ENCODE measurements around the gene PTGER2. TPM values are rescaled to one million over a fixed set of nuclear protein-coding genes. Genes with fewer than 3 reads are reported as not detected.

Gene PTGER2
- polyA plus RNA-seq, 4 donors, result 0.45 to 5.1 (median 2.9) TPM

- Histone ChIP-seq H3K36me3 (ENCODE audit: control insufficient read depth in 3 of 3, insufficient read depth in 2 of 3, low read depth in 1 of 3, low read length in 3 of 3) (no peaks in the 10 kb centered on the region), H3K4me3 (ENCODE audit: low read depth in 1 of 3, low read length in 3 of 3) (no peak overlapping the region), H3K4me1 (ENCODE audit: control insufficient read depth in 3 of 3, insufficient read depth in 2 of 3, low read depth in 1 of 3, low read length in 2 of 3) (peaks cover 0 to 6% (median 4%) of the 10 kb centered on the region in 3 donors), H3K27ac (ENCODE audit: low read depth in 1 of 3, low read length in 2 of 3) (no peak overlapping the region), H3K27me3 (ENCODE audit: control insufficient read depth in 3 of 3, insufficient read depth in 3 of 3, low read length in 3 of 3) (peaks cover 0 to 26% (median 0%) of the 10 kb centered on the region in 3 donors), H3K9me3 (ENCODE audit: control insufficient read depth in 2 of 2, insufficient read depth in 1 of 2, low read depth in 1 of 2, low read length in 1 of 2) (no peaks in the 10 kb centered on the region)
- FAIRE-seq (no peak), DNase-seq (no peak)
- 69 to 78% (median 72%) methylated on average over 3 of the region's 3 CpGs for WGBS, 3 donors
These were observed 3.6 kb upstream of the PTGER2 start for GRCh38 chr14:52310541-52310940.

DNA sequence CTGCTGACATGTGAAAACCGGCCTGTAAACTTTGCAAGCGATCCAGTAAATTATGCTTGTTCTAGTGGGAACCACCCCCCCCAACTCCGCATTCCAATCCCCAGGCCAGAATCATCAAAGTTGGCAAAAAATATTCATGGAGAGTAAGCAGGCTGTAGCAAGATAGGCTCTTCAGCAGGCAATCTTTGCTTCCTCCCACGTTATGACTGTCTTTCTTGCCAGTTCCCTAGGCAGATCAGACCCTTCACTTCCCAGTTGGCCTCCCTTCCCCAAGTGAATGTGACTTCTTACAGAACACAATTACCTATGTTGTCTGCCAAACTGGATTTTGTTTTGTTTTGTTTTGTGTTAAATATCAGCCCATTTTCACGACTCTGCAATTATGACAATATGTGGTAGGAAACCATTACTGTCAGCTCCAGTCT is 1.2 kb upstream of the PTGER2 start:
- H3K4me3 ChIP-seq (ENCODE audit: low read depth in 1 of 3, low read length in 3 of 3), result peak overlapping the region in 2 of 3 donors; percentile 2 to 68
- FAIRE-seq, result no peak
- DNase-seq, result no peak
- no peaks in the 10 kb centered on the region for H3K36me3 ChIP-seq (ENCODE audit: control insufficient read depth in 3 of 3, insufficient read depth in 2 of 3, low read depth in 1 of 3, low read length in 3 of 3)
- H3K4me1 ChIP-seq (ENCODE audit: control insufficient read depth in 3 of 3, insufficient read depth in 2 of 3, low read depth in 1 of 3, low read length in 2 of 3), result peaks cover 0 to 6% (median 0%) of the 10 kb centered on the region in 3 donors
- peaks cover 0 to 37% (median 0%) of the 10 kb centered on the region in 3 donors for H3K27me3 ChIP-seq (ENCODE audit: control insufficient read depth in 3 of 3, insufficient read depth in 3 of 3, low read length in 3 of 3)
- 59 to 73% (median 66%) methylated on average over 5 of the region's 5 CpGs for WGBS, 3 donors
- H3K9me3 ChIP-seq (ENCODE audit: control insufficient read depth in 2 of 2, insufficient read depth in 1 of 2, low read depth in 1 of 2, low read length in 1 of 2), result no peaks in the 10 kb centered on the region
- H3K27ac ChIP-seq (ENCODE audit: low read depth in 1 of 3, low read length in 2 of 3), result peak overlapping the region in 2 of 3 donors; percentile 37 to 89

GRCh38 chr14:52313462-52313861 is 650 bp upstream of the PTGER2 start:
- no peak for FAIRE-seq
- Histone ChIP-seq H3K4me3 (ENCODE audit: low read depth in 1 of 3, low read length in 3 of 3) (peak overlapping the region; percentile 37 to 68 (median 47)), H3K27ac (ENCODE audit: low read depth in 1 of 3, low read length in 2 of 3) (peak overlapping the region; percentile 43 to 89 (median 63)), H3K4me1 (ENCODE audit: control insufficient read depth in 3 of 3, insufficient read depth in 2 of 3, low read depth in 1 of 3, low read length in 2 of 3) (peaks cover 0 to 6% (median 0%) of the 10 kb centered on the region in 3 donors), H3K9me3 (ENCODE audit: control insufficient read depth in 2 of 2, insufficient read depth in 1 of 2, low read depth in 1 of 2, low read length in 1 of 2) (no peaks in the 10 kb centered on the region), H3K36me3 (ENCODE audit: control insufficient read depth in 3 of 3, insufficient read depth in 2 of 3, low read depth in 1 of 3, low read length in 3 of 3) (no peaks in the 10 kb centered on the region), H3K27me3 (ENCODE audit: control insufficient read depth in 3 of 3, insufficient read depth in 3 of 3, low read length in 3 of 3) (peaks cover 0 to 37% (median 0%) of the 10 kb centered on the region in 3 donors)
- peak in 1 of 2 donors; percentile 11 for DNase-seq
- WGBS, 3 donors, result 29 to 45% (median 44%) methylated on average over 10 of the region's 10 CpGs

- peak in 1 of 2 donors; percentile 53 for DNase-seq
- Histone ChIP-seq H3K27me3 (ENCODE audit: control insufficient read depth in 3 of 3, insufficient read depth in 3 of 3, low read length in 3 of 3) (peaks cover 0 to 37% (median 0%) of the 10 kb centered on the region in 3 donors), H3K4me3 (ENCODE audit: low read depth in 1 of 3, low read length in 3 of 3) (peak overlapping the region; percentile 37 to 68 (median 47)), H3K27ac (ENCODE audit: low read depth in 1 of 3, low read length in 2 of 3) (peak overlapping the region; percentile 25 to 89 (median 56)), H3K9me3 (ENCODE audit: control insufficient read depth in 2 of 2, insufficient read depth in 1 of 2, low read depth in 1 of 2, low read length in 1 of 2) (no peaks in the 10 kb centered on the region), H3K4me1 (ENCODE audit: control insufficient read depth in 3 of 3, insufficient read depth in 2 of 3, low read depth in 1 of 3, low read length in 2 of 3) (peaks cover 0 to 6% (median 0%) of the 10 kb centered on the region in 3 donors), H3K36me3 (ENCODE audit: control insufficient read depth in 3 of 3, insufficient read depth in 2 of 3, low read depth in 1 of 3, low read length in 3 of 3) (no peaks in the 10 kb centered on the region)
- no peak for FAIRE-seq
- 1 to 3% (median 2%) methylated on average over 61 to 63 of the region's 63 CpGs for WGBS, 3 donors
These were observed 663 bp downstream of the PTGER2 start for GRCh38 chr14:52314595-52315354.

DNA sequence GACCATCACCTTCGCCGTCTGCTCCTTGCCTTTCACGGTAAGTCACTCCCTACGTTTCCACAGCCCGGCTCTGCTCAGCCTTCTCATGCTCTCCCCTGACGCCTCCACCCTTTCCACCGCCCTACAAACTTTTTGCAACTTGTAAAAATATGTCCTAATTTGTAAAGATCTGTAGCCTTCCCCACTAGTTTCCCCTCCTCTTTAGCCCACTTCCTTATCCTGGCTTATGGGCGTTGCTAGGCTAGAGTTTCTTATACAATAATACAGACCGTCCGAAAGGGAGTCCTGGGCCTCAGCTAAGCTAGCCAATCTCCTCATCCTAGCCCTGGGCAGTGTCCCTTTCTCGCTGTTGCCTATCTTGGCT is 1.2 kb downstream of the PTGER2 start:
- H3K4me1 ChIP-seq (ENCODE audit: control insufficient read depth in 3 of 3, insufficient read depth in 2 of 3, low read depth in 1 of 3, low read length in 2 of 3), result peaks cover 0 to 6% (median 0%) of the 10 kb centered on the region in 3 donors
- no peaks in the 10 kb centered on the region for H3K36me3 ChIP-seq (ENCODE audit: control insufficient read depth in 3 of 3, insufficient read depth in 2 of 3, low read depth in 1 of 3, low read length in 3 of 3)
- peak in 1 of 2 donors; percentile 17 for DNase-seq
- H3K27ac ChIP-seq (ENCODE audit: low read depth in 1 of 3, low read length in 2 of 3), result peak overlapping the region in 2 of 3 donors; percentile 25 to 89
- no peaks in the 10 kb centered on the region for H3K9me3 ChIP-seq (ENCODE audit: control insufficient read depth in 2 of 2, insufficient read depth in 1 of 2, low read depth in 1 of 2, low read length in 1 of 2)
- no peak for FAIRE-seq
- 14 to 19% (median 17%) methylated on average over 10 to 11 of the region's 11 CpGs for WGBS, 3 donors
- H3K4me3 ChIP-seq (ENCODE audit: low read depth in 1 of 3, low read length in 3 of 3), result peak overlapping the region; percentile 37 to 68 (median 47)
- peaks cover 0 to 37% (median 0%) of the 10 kb centered on the region in 3 donors for H3K27me3 ChIP-seq (ENCODE audit: control insufficient read depth in 3 of 3, insufficient read depth in 3 of 3, low read length in 3 of 3)

DNA sequence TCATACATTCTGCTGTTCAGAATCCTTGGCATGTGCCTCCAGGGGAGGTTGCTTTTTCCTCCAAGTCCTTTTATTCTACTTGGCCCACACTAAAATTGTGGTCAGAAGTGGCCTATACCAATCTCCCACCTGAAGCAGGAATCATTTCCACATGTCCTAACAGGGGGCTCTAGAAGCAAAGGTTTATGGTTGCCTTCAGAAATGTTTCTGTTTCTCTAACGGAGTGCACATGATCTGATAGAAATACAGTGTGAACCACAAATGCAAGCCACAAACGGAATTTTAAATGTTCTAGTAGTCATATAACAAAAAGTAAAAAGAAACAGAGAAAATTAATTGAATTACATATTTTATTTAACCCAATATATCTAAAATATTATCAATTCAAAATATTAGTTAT is 4.0 kb downstream of the PTGER2 start:
- FAIRE-seq (no peak), DNase-seq (peak in 1 of 2 donors; percentile 28)
- Histone ChIP-seq H3K4me1 (ENCODE audit: control insufficient read depth in 3 of 3, insufficient read depth in 2 of 3, low read depth in 1 of 3, low read length in 2 of 3) (peaks cover 0 to 6% (median 0%) of the 10 kb centered on the region in 3 donors), H3K4me3 (ENCODE audit: low read depth in 1 of 3, low read length in 3 of 3) (no peak overlapping the region), H3K27me3 (ENCODE audit: control insufficient read depth in 3 of 3, insufficient read depth in 3 of 3, low read length in 3 of 3) (peaks cover 0 to 33% (median 0%) of the 10 kb centered on the region in 3 donors), H3K27ac (ENCODE audit: low read depth in 1 of 3, low read length in 2 of 3) (peak overlapping the region in 1 of 3 donors; percentile 22), H3K36me3 (ENCODE audit: control insufficient read depth in 3 of 3, insufficient read depth in 2 of 3, low read depth in 1 of 3, low read length in 3 of 3) (no peaks in the 10 kb centered on the region), H3K9me3 (ENCODE audit: control insufficient read depth in 2 of 2, insufficient read depth in 1 of 2, low read depth in 1 of 2, low read length in 1 of 2) (peaks cover 0 to 7% of the 10 kb centered on the region in 2 donors)
- WGBS, 3 donors, result 47 to 51% (median 51%) methylated on average over 2 of the region's 2 CpGs

GRCh38 chr14:52318826-52319645 is 4.9 kb downstream of the PTGER2 start:
- Histone ChIP-seq H3K27me3 (ENCODE audit: control insufficient read depth in 3 of 3, insufficient read depth in 3 of 3, low read length in 3 of 3) (peaks cover 0 to 24% (median 0%) of the 10 kb centered on the region in 3 donors), H3K4me1 (ENCODE audit: control insufficient read depth in 3 of 3, insufficient read depth in 2 of 3, low read depth in 1 of 3, low read length in 2 of 3) (peaks cover 0 to 6% (median 0%) of the 10 kb centered on the region in 3 donors), H3K36me3 (ENCODE audit: control insufficient read depth in 3 of 3, insufficient read depth in 2 of 3, low read depth in 1 of 3, low read length in 3 of 3) (no peaks in the 10 kb centered on the region), H3K27ac (ENCODE audit: low read depth in 1 of 3, low read length in 2 of 3) (peak overlapping the region in 1 of 3 donors; percentile 83), H3K4me3 (ENCODE audit: low read depth in 1 of 3, low read length in 3 of 3) (no peak overlapping the region), H3K9me3 (ENCODE audit: control insufficient read depth in 2 of 2, insufficient read depth in 1 of 2, low read depth in 1 of 2, low read length in 1 of 2) (peaks cover 0 to 7% of the 10 kb centered on the region in 2 donors)
- FAIRE-seq (no peak), DNase-seq (no peak)
- WGBS, 3 donors, result 47 to 61% (median 60%) methylated on average over 5 of the region's 5 CpGs

GRCh38 chr14:52319919-52320318 is 5.8 kb downstream of the PTGER2 start:
- H3K4me1 ChIP-seq (ENCODE audit: control insufficient read depth in 3 of 3, insufficient read depth in 2 of 3, low read depth in 1 of 3, low read length in 2 of 3), result peaks cover 0 to 2% (median 0%) of the 10 kb centered on the region in 3 donors
- no peak overlapping the region for H3K27ac ChIP-seq (ENCODE audit: low read depth in 1 of 3, low read length in 2 of 3)
- peaks cover 0 to 7% of the 10 kb centered on the region in 2 donors for H3K9me3 ChIP-seq (ENCODE audit: control insufficient read depth in 2 of 2, insufficient read depth in 1 of 2, low read depth in 1 of 2, low read length in 1 of 2)
- DNase-seq (no peak), FAIRE-seq (no peak)
- WGBS, 3 donors, result 69 to 77% (median 75%) methylated on average over 3 of the region's 3 CpGs
- peaks cover 0 to 17% (median 0%) of the 10 kb centered on the region in 3 donors for H3K27me3 ChIP-seq (ENCODE audit: control insufficient read depth in 3 of 3, insufficient read depth in 3 of 3, low read length in 3 of 3)
- H3K4me3 ChIP-seq (ENCODE audit: low read depth in 1 of 3, low read length in 3 of 3), result no peak overlapping the region
- no peaks in the 10 kb centered on the region for H3K36me3 ChIP-seq (ENCODE audit: control insufficient read depth in 3 of 3, insufficient read depth in 2 of 3, low read depth in 1 of 3, low read length in 3 of 3)
